ENCODE measurements around the gene PSMD10.

Gene PSMD10

DNA sequence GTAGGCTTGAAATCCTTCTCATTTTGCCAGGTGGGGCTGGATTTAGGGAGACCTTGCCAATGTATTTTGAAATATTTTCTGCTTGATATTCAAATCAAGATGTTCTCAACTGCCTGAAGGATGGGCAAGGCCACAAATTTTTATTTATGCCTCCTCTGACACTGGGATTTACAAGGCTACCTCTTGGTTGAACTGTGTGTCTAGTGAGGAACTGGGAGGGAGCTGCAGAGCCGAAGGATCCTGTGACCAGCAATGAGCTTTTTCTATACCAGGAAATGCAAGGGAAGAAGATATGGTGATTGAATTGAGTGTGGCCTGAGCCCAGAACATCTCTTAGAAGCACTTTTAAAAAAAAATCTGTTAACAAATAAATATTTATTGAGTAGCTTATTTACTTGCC lies 31.5 kb downstream of the PSMD10 start:
- DNase-seq, result no peak
- H3K27me3 ChIP-seq (replicated peaks; ENCODE audit: insufficient read depth, low read length), result no peaks in the 10 kb centered on the region
- no peaks in the 10 kb centered on the region for H3K36me3 ChIP-seq (replicated peaks; ENCODE audit: insufficient read depth, low read length)
- no peak overlapping the region for H3K4me3 ChIP-seq (ENCODE audit: low read length)
- H3K79me2 ChIP-seq (ENCODE audit: low read length), result no peaks in the 10 kb centered on the region
- no peak overlapping the region for H2AFZ ChIP-seq (ENCODE audit: low read length)
- no peaks in the 10 kb centered on the region for H3K9me3 ChIP-seq (replicated peaks; ENCODE audit: insufficient read depth, low read length)
- no peak overlapping the region for H3K4me2 ChIP-seq (ENCODE audit: low read depth, low read length)
- H3K9ac ChIP-seq (ENCODE audit: low read length), result no peak overlapping the region
- no peaks in the 10 kb centered on the region for H3F3A ChIP-seq (ENCODE audit: insufficient read depth, low read length)
- no peak for TF ChIP-seq EZH2 (optimal IDR thresholded peaks at IDR 0.05; ENCODE audit: low read depth, low read length)
- no peaks in the 10 kb centered on the region for H4K20me1 ChIP-seq (ENCODE audit: insufficient read depth, low read length)
- H3K4me1 ChIP-seq (ENCODE audit: low read length), result no peaks in the 10 kb centered on the region
- no peak overlapping the region for H3K27ac ChIP-seq (ENCODE audit: low read length)
- H3K9me2 ChIP-seq (replicated peaks; ENCODE audit: insufficient read depth, low read length), result no peaks in the 10 kb centered on the region

DNA sequence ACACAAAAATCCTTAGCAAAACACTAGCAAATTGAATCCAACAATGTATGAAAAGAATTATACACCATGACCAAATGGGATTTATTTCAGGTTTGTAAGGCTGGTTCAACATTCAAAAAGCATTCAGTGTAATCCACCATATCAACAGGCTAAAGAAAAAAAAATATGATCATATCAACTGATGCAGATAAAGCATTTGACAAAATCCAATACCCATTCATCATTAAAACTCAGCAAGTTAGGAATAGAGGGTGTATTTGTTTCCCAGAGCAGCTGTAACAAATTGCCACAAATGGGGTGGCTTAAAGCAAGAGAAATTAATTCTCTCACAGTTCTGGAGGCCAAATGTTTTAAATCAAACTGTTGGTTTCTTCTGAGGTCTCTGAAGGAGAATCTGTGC lies 35.8 kb downstream of the PSMD10 start:
- H4K20me1 ChIP-seq (ENCODE audit: insufficient read depth, low read length), result no peaks in the 10 kb centered on the region
- no peaks in the 10 kb centered on the region for H3K9me3 ChIP-seq (replicated peaks; ENCODE audit: insufficient read depth, low read length)
- no peaks in the 10 kb centered on the region for H3K79me2 ChIP-seq (ENCODE audit: low read length)
- H3K27ac ChIP-seq (ENCODE audit: low read length), result no peak overlapping the region
- no peak for DNase-seq
- no peak overlapping the region for H3K9ac ChIP-seq (ENCODE audit: low read length)
- no peaks in the 10 kb centered on the region for H3K9me2 ChIP-seq (replicated peaks; ENCODE audit: insufficient read depth, low read length)
- TF ChIP-seq EZH2phosphoT487 (IDR thresholded peaks at IDR 0.05; ENCODE audit: low read length) (no peak), EZH2 (optimal IDR thresholded peaks at IDR 0.05; ENCODE audit: low read depth, low read length) (no peak)
- TF ChIP-seq, protein P1, sequence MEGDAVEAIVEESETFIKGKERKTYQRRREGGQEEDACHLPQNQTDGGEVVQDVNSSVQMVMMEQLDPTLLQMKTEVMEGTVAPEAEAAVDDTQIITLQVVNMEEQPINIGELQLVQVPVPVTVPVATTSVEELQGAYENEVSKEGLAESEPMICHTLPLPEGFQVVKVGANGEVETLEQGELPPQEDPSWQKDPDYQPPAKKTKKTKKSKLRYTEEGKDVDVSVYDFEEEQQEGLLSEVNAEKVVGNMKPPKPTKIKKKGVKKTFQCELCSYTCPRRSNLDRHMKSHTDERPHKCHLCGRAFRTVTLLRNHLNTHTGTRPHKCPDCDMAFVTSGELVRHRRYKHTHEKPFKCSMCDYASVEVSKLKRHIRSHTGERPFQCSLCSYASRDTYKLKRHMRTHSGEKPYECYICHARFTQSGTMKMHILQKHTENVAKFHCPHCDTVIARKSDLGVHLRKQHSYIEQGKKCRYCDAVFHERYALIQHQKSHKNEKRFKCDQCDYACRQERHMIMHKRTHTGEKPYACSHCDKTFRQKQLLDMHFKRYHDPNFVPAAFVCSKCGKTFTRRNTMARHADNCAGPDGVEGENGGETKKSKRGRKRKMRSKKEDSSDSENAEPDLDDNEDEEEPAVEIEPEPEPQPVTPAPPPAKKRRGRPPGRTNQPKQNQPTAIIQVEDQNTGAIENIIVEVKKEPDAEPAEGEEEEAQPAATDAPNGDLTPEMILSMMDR (IDR thresholded peaks at IDR 0.05; ENCODE audit: low read length), result no peak
- H3K27me3 ChIP-seq (replicated peaks; ENCODE audit: insufficient read depth, low read length), result no peaks in the 10 kb centered on the region
- H2AFZ ChIP-seq (ENCODE audit: low read length), result no peak overlapping the region
- H3K4me2 ChIP-seq (ENCODE audit: low read depth, low read length), result no peak overlapping the region
- no peak overlapping the region for H3K4me3 ChIP-seq (ENCODE audit: low read length)
- no peaks in the 10 kb centered on the region for H3K36me3 ChIP-seq (replicated peaks; ENCODE audit: insufficient read depth, low read length)
- no peaks in the 10 kb centered on the region for H3K4me1 ChIP-seq (ENCODE audit: low read length)
- H3F3A ChIP-seq (ENCODE audit: insufficient read depth, low read length), result no peaks in the 10 kb centered on the region

DNA sequence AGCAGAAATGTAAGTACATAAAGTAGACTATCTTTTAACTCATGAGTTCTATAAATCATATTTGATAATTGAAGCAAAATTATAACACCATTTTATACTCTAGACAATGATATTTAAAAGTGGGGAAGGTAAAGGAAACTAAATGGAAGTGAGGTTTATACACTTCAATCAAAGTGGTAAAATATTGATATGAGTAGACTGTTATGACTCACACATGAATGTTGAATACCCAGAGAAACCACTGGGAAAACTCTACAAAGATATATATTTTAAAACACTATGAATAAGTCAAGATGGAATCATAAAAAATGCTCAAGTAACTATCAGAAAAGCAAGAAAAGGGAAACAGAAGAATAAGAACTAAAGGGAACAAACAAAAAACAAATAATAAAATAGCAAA lies 38.1 kb downstream of the PSMD10 start:
- H3K9me2 ChIP-seq (replicated peaks; ENCODE audit: insufficient read depth, low read length), result no peaks in the 10 kb centered on the region
- H3K4me2 ChIP-seq (ENCODE audit: low read depth, low read length), result no peak overlapping the region
- H3K9ac ChIP-seq (ENCODE audit: low read length), result no peak overlapping the region
- DNase-seq, result no peak
- H3K9me3 ChIP-seq (replicated peaks; ENCODE audit: insufficient read depth, low read length), result no peaks in the 10 kb centered on the region
- H3K4me3 ChIP-seq (ENCODE audit: low read length), result no peak overlapping the region
- no peaks in the 10 kb centered on the region for H3F3A ChIP-seq (ENCODE audit: insufficient read depth, low read length)
- TF ChIP-seq EZH2phosphoT487 (IDR thresholded peaks at IDR 0.05; ENCODE audit: low read length) (no peak), EZH2 (optimal IDR thresholded peaks at IDR 0.05; ENCODE audit: low read depth, low read length) (no peak)
- TF ChIP-seq, protein P1 (IDR thresholded peaks at IDR 0.05; ENCODE audit: low read length), result no peak
- H3K27ac ChIP-seq (ENCODE audit: low read length), result no peak overlapping the region
- no peaks in the 10 kb centered on the region for H3K36me3 ChIP-seq (replicated peaks; ENCODE audit: insufficient read depth, low read length)
- no peaks in the 10 kb centered on the region for H3K27me3 ChIP-seq (replicated peaks; ENCODE audit: insufficient read depth, low read length)
- no peak overlapping the region for H2AFZ ChIP-seq (ENCODE audit: low read length)
- H3K79me2 ChIP-seq (ENCODE audit: low read length), result no peaks in the 10 kb centered on the region
- H3K4me1 ChIP-seq (ENCODE audit: low read length), result no peaks in the 10 kb centered on the region
- no peaks in the 10 kb centered on the region for H4K20me1 ChIP-seq (ENCODE audit: insufficient read depth, low read length)

DNA sequence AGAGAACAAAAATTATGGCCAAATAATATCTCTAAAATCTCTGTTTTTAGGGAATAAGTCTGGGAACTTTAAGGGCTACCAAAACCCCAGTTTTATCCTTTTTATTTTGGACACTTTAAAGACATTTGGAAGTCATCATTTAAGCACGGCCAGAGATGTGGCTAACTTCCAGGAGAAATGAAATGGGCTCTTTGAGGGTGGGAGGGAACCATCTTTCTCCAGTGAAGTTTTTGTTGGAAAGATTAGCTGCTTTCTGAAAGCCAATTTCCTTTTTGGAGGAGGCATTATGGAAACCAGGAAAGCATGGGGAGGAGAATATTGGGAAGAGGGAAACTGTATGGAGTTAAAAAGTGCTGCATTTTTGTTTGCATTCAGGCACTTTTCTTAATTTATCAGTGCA lies 41.7 kb downstream of the PSMD10 start:
- no peak for DNase-seq
- Histone ChIP-seq H3K9ac (ENCODE audit: low read length) (no peak overlapping the region), H3K4me3 (ENCODE audit: low read length) (no peak overlapping the region), H4K20me1 (ENCODE audit: insufficient read depth, low read length) (no peaks in the 10 kb centered on the region), H3K9me2 (replicated peaks; ENCODE audit: insufficient read depth, low read length) (no peaks in the 10 kb centered on the region), H3K27me3 (replicated peaks; ENCODE audit: insufficient read depth, low read length) (no peaks in the 10 kb centered on the region), H2AFZ (ENCODE audit: low read length) (no peak overlapping the region), H3K4me1 (ENCODE audit: low read length) (no peaks in the 10 kb centered on the region), H3K36me3 (replicated peaks; ENCODE audit: insufficient read depth, low read length) (no peaks in the 10 kb centered on the region), H3K9me3 (replicated peaks; ENCODE audit: insufficient read depth, low read length) (no peaks in the 10 kb centered on the region), H3K79me2 (ENCODE audit: low read length) (no peaks in the 10 kb centered on the region), H3K27ac (ENCODE audit: low read length) (no peak overlapping the region), H3K4me2 (ENCODE audit: low read depth, low read length) (no peak overlapping the region), H3F3A (ENCODE audit: insufficient read depth, low read length) (no peaks in the 10 kb centered on the region)
- TF ChIP-seq EZH2phosphoT487 (IDR thresholded peaks at IDR 0.05; ENCODE audit: low read length) (no peak), EZH2 (optimal IDR thresholded peaks at IDR 0.05; ENCODE audit: low read depth, low read length) (no peak)
- TF ChIP-seq, protein P1 (IDR thresholded peaks at IDR 0.05; ENCODE audit: low read length), result no peak

Data from MM.1S (cell line).